Esophagus (tissue), 2 donors: Measurements from ENCODE around the gene ADD1. TPM values are rescaled to one million over a fixed set of nuclear protein-coding genes. Genes with fewer than 3 reads are reported as not detected.

ENCODE experiments used
- H3K27ac ChIP-seq, 2 donors: one replicate each; pipeline ENCODE4 v1.5.1; 2013; ENCODE audit warnings: low read depth in 2 of 2, mild to moderate bottlenecking in 2 of 2, inconsistent platforms in 1 of 2, low read length in 1 of 2, moderate library complexity in 1 of 2
- H3K27me3 ChIP-seq, 2 donors: one replicate each; pipeline ENCODE4 v1.6.1; 2013; ENCODE audit warnings: low read length in 2 of 2, control low read depth in 1 of 2, mild to moderate bottlenecking in 1 of 2; ENCODE audit not compliant: insufficient read depth in 2 of 2, control insufficient read depth in 1 of 2
- H3K36me3 ChIP-seq, 2 donors: one replicate each; pipeline ENCODE4 v1.6.1; 2013; ENCODE audit warnings: low read length in 1 of 2; ENCODE audit not compliant: control insufficient read depth in 2 of 2, insufficient read depth in 2 of 2
- H3K4me1 ChIP-seq, 2 donors: one replicate each; pipeline ENCODE4 v1.6.1; 2013; ENCODE audit warnings: low read length in 1 of 2; ENCODE audit not compliant: control insufficient read depth in 2 of 2, insufficient read depth in 2 of 2
- H3K4me3 ChIP-seq, 2 donors: one replicate each; pipeline ENCODE4 v1.5.1; 2013; ENCODE audit warnings: low read length in 2 of 2, mild to moderate bottlenecking in 2 of 2, low read depth in 1 of 2, moderate library complexity in 1 of 2
- H3K9me3 ChIP-seq, 2 donors: one replicate each; pipeline ENCODE4 v1.6.1; 2013; ENCODE audit warnings: mild to moderate bottlenecking in 2 of 2, low read depth in 1 of 2, low read length in 1 of 2, moderate library complexity in 1 of 2; ENCODE audit not compliant: control insufficient read depth in 2 of 2, insufficient read depth in 1 of 2
- WGBS, 2 donors: extraction: QIAGEN DNeasy Blood & Tissue Kit; methylation state at CpG; one replicate each; pipeline ENCODE4 v1.1.7; 2013; 5-methylcytosine and 5-hydroxymethylcytosine counted together
- polyA plus RNA-seq, 2 donors: library from polyadenylated mRNA; stranded (reverse); fragments of 200-250 nt; gene quantifications; one replicate each; pipeline ENCODE4 v1.2.3, GENCODE V29; 2013
- donor health status: healthy with polysubstance abuse.
- donor health status: Bipolar disorder and iron deficiency.

The ADD1 gene
- polyA plus RNA-seq, 2 donors, result 102 to 156 TPM

DNA sequence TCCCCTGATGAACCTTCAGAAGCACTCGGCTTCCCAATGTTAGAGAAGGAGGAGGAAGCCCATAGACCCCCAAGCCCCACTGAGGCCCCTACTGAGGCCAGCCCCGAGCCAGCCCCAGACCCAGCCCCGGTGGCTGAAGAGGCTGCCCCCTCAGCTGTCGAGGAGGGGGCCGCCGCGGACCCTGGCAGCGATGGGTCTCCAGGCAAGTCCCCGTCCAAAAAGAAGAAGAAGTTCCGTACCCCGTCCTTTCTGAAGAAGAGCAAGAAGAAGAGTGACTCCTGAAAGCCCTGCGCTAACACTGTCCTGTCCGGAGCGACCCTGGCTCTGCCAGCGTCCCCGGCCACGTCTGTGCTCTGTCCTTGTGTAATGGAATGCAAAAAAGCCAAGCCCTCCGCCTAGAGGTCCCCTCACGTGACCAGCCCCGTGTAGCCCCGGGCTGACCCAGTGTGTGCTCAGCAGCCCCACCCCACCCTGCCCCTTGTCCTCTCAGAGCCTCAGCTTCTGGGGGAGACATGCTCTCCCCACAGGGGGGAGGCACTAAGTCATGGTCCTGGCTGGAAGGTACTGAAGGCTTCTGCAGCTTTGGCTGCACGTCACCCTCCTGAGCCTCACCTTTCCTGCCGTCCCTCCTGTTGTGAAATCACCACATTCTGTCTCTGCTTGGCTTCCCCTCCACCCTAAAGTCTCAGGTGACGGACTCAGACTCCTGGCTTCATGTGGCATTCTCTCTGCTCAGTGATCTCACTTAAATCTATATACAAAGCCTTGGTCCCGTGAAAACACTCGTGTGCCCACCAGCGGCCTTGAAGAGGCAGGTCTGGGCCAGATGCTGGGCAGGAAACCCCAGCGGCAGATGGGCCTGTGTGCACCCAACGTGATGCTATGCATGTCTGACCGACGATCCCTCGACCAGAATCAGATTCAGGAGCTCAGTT is 84.9 kb downstream of the ADD1 start:
- Histone ChIP-seq H3K9me3 (no peaks in the 10 kb centered on the region), H3K4me3 (no peak overlapping the region), H3K27ac (no peak overlapping the region), H3K36me3 (peaks cover 14 to 62% of the 10 kb centered on the region in 2 donors), H3K27me3 (no peaks in the 10 kb centered on the region), H3K4me1 (peaks cover 3 to 6% of the 10 kb centered on the region in 2 donors)
- WGBS, 2 donors, result 85% methylated on average over 32 of the region's 32 CpGs

DNA sequence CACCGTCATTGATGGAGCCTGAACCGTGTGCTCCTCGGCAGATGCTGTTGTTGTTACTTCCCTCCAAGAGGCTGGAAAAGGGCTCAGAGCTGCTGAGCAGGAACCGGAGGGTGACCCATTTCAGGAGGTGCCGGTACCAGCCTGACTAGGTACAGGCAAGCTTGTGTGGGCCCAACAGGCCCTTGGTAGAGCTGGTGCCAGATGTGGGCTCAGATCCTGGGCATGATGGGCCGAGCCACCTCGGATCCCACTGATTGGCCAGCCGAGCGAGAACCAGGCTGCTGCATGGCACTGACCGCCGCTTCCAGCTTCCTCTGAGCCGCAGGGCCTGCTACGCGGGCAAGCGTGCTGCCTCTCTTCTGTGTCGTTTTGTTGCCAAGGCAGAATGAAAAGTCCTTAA is 85.8 kb downstream of the ADD1 start:
- Histone ChIP-seq H3K36me3 (peaks cover 14 to 56% of the 10 kb centered on the region in 2 donors), H3K4me3 (no peak overlapping the region), H3K27ac (no peak overlapping the region), H3K27me3 (no peaks in the 10 kb centered on the region), H3K4me1 (peaks cover 0 to 6% of the 10 kb centered on the region in 2 donors), H3K9me3 (no peaks in the 10 kb centered on the region)
- 87 to 92% methylated on average over 16 of the region's 16 CpGs for WGBS, 2 donors

GRCh38 chr4:2930135-2930757 is 86.6 kb downstream of the ADD1 start:
- peaks cover 0 to 6% of the 10 kb centered on the region in 2 donors for H3K4me1 ChIP-seq
- peaks cover 14 to 54% of the 10 kb centered on the region in 2 donors for H3K36me3 ChIP-seq
- H3K4me3 ChIP-seq, result no peak overlapping the region
- no peaks in the 10 kb centered on the region for H3K9me3 ChIP-seq
- H3K27me3 ChIP-seq, result no peaks in the 10 kb centered on the region
- 78 to 84% methylated on average over 12 of the region's 12 CpGs for WGBS, 2 donors
- H3K27ac ChIP-seq, result no peak overlapping the region

DNA sequence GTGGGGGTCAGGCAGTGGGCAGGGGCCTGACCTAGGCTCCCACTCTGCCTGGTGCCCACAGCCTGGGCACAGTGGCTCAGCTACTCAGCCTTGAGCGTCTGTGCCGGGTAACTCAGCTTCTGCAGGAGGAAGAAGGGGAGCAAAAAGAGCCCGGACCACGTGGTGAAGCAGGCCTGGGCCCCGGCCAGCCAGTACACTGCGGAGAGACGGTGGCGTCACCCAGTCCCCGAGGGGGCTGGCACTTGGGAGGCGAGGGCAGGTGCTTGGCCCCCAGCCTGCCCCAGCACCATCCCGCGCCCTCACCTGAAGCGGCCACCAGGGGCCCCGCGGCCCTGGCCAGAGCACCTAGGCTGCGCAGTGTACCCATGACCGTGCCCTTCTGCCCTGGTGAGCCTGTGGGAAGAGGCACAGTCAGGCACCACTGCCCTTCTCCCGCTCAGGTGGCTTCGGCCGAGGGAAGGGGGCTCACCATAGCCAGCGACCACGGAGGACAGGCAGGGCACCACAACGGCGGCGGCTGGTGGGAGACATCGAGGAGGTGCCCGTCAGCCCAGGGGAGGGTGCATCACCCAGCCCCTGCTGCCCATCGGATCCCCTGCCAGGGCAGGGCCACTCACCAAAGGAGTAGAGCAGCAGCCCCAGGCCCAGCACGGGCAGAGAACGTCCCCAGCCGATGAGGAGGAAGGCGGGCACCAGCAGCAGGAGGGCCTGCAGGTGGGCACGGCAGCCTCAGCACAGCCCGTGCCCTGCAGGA is 87.3 kb downstream of the ADD1 start:
- Histone ChIP-seq H3K36me3 (peaks cover 14 to 48% of the 10 kb centered on the region in 2 donors), H3K9me3 (no peaks in the 10 kb centered on the region), H3K27me3 (no peaks in the 10 kb centered on the region), H3K27ac (peak overlapping the region in 1 of 2 donors; percentile 3), H3K4me3 (no peak overlapping the region), H3K4me1 (peaks cover 0 to 12% of the 10 kb centered on the region in 2 donors)
- 71 to 72% methylated on average over 32 to 34 of the region's 34 CpGs for WGBS, 2 donors

DNA sequence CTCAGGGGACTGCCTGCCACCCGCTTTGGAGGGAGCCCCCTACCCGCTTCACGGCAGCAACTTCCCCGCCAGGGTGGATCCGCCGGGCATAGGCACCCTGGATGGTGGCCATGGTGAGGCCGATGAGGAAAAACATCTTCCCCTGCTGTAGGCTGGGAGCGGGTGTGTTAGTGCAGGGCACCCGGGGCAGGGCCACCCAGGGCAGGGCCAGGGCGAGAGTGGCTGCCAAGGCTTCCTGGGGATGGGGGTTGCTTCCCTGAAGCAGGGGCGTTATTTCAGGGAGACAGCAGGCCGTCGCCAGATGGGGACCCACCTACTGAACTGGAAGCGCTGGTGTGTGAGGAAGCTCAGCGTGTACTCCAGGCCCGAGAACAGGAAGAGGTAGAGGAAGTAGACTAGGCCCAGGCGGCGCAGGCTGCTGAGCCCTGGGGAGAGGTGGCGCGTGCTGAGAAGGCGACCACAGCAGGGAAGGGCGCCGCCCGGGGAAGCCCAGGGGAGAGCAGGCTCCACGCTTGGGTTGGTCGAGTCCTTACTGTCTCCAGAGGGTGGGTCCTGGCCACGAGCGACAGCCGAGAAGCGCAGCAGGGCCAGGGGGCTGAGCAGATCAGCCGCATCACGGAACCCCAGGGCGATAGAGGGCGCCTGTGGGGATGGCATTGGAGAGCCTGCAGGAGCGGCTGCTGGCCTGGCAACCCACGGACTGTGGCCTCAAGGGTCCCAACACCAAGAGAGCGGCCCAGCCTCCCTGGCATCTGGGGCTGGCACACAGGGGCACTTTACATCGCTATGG is 88.1 kb downstream of the ADD1 start:
- H3K4me3 ChIP-seq, result no peak overlapping the region
- peaks cover 0 to 16% of the 10 kb centered on the region in 2 donors for H3K4me1 ChIP-seq
- 63 to 68% methylated on average over 38 of the region's 38 CpGs for WGBS, 2 donors
- peak overlapping the region; percentile 13 to 47 for H3K27ac ChIP-seq
- no peaks in the 10 kb centered on the region for H3K9me3 ChIP-seq
- peaks cover 14 to 41% of the 10 kb centered on the region in 2 donors for H3K36me3 ChIP-seq
- no peaks in the 10 kb centered on the region for H3K27me3 ChIP-seq

DNA sequence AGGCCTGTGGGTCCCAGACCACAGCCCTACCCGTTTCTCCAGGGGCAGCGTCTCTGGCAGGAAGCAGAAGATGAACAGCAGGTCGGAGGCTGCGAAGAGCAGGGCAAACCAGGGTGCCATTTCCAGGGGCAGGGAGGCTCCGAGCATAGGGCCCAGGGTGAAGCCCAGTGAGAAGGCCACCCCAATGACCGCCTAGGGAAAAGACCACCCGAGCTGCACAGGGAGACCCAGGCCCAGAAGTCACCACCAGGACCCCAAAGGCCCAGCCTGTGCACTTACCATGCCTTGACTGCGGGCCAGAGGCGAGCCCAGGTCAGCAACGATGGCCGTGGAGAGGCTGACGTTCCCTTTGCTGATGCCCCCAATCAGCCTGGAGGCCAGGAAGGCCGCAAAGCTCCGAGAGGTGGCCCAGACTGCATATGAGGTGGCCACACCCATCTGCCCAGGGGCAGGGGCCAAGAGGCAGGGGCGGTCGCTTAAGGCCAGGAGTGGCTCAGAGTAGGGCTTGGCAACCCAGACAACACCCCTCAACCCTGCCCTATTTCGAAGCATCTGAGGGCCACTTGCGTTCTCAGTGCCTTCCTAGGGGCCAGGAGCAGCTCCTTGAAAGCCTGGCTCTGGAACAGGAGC is 88.8 kb downstream of the ADD1 start:
- Histone ChIP-seq H3K4me3 (no peak overlapping the region), H3K27ac (peak overlapping the region; percentile 71 to 92), H3K36me3 (peaks cover 11 to 37% of the 10 kb centered on the region in 2 donors), H3K9me3 (no peaks in the 10 kb centered on the region), H3K27me3 (no peaks in the 10 kb centered on the region), H3K4me1 (peaks cover 0 to 21% of the 10 kb centered on the region in 2 donors)
- WGBS, 2 donors, result 73 to 82% methylated on average over 18 of the region's 18 CpGs

DNA sequence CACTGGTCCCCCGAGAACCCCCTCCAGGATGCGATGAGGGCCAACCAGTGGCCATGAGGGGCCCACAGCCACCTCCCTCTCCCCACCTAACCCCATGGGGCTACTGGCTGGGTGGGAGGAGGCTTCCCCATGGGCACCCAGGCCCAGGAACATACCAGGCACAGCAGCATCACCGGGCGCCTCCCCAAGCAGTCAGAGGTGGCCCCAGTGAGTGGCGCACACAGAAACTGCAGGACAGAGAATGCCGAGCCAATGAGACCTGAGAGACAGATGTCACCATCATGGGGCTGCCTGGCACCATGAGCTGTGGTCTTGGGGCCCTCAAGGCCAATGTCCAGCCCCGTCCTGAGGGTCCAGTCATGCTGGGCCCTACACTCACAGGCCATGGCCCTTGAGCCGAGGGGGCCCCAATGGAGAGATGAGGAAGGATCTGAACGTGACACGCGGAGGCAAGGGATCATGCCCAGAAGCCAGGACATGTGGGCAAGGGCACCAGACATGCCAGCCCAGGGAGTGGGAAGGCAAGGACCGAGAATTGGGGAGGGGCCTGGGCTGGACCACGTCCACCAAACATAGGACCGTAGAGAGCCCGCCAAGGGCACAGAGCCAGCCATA is 89.4 kb downstream of the ADD1 start:
- 55 to 61% methylated on average over 14 to 15 of the region's 15 CpGs for WGBS, 2 donors
- peaks cover 10 to 35% of the 10 kb centered on the region in 2 donors for H3K36me3 ChIP-seq
- peak overlapping the region in 1 of 2 donors; percentile 72 for H3K4me3 ChIP-seq
- no peaks in the 10 kb centered on the region for H3K27me3 ChIP-seq
- peaks cover 0 to 21% of the 10 kb centered on the region in 2 donors for H3K4me1 ChIP-seq
- peak overlapping the region; percentile 71 to 92 for H3K27ac ChIP-seq
- H3K9me3 ChIP-seq, result no peaks in the 10 kb centered on the region

GRCh38 chr4:2933566-2934076 is 90.0 kb downstream of the ADD1 start:
- H3K36me3 ChIP-seq, result peaks cover 6 to 32% of the 10 kb centered on the region in 2 donors
- H3K4me3 ChIP-seq, result peak overlapping the region; percentile 44 to 72
- H3K9me3 ChIP-seq, result no peaks in the 10 kb centered on the region
- H3K4me1 ChIP-seq, result peaks cover 0 to 21% of the 10 kb centered on the region in 2 donors
- H3K27ac ChIP-seq, result peak overlapping the region; percentile 71 to 92
- H3K27me3 ChIP-seq, result no peaks in the 10 kb centered on the region
- whole genome bisulfite sequencing, 2 donors, result 17 to 21% methylated on average over 21 to 31 of the region's 31 CpGs
